HG03442 (cell line): ENCODE results near the gene APOBEC3B.
"Not testable (repeated sequence)": the region's sequence is repeated elsewhere in the genome, so short reads cannot be mapped to it uniquely, and the experiment has no call there.

Experiments used
- ATAC-seq: cut with Tn5 transposase; IDR thresholded peaks from one replicate; pipeline ENCODE4 v1.9.1; 2021; ENCODE audit warnings: mild to moderate bottlenecking, moderate library complexity; ENCODE audit not compliant: unreplicated experiment

APOBEC3B gene

DNA sequence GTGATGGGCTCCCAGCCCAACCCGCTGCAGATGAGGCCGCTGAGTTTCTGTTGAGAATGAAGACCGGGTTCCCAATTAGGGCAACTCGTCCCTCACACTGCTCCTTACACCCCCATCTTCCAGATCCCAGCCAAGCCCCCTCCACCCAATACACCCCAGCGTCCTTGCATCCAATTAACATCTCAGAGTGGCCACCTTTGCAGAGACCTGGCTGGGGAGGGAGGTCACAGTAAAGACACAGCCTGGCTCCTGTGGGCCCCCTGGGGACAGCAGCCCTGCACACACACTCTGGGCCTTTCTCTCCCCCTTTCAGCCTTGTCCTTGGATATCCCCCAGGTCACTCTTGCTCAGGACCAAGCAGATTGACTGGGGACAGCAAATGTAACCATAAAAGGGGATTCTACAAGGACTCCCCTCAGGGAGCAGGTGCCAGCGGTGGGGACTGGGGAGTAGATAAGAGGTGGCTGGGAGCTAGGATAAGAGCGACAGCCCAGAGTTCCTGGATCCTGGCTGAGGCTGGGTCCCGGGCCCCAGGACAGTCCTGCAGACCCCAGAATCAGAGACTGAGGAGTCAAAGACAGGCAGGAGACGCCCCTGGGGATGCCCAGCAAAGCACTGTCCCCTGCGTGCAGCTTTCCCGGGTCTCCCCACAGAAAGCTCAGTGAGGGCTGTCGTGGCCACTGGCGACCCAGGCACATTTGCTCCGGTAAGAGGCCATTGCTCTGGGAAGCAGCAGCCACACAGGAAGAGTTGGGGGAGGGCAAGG lies 16.4 kb upstream of the APOBEC3B start:
- no peak for ATAC-seq

- ATAC-seq: no peak
These were observed 15.8 kb upstream of the APOBEC3B start for GRCh38 chr22:38966380-38966702.

DNA sequence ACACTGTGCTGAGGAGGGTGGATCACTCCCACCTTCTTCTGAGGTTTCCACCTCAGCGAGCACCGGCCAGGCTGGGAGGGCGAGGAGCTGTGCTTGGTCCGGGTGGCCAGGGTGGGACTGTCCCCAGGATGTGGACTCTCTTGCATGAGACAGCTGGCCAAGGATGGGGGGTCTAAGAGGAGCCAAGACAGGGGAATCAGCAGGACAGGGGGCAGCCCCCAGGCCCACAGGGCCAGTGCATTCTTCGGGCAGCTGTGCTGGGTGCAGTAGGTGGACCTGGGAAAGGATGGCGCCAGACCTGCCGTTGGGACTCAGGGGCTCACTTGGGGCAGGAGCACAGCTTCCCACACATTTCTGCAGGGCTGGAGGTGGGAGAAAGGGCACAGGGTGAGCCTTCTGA lies 15.2 kb upstream of the APOBEC3B start:
- ATAC-seq: no peak

DNA sequence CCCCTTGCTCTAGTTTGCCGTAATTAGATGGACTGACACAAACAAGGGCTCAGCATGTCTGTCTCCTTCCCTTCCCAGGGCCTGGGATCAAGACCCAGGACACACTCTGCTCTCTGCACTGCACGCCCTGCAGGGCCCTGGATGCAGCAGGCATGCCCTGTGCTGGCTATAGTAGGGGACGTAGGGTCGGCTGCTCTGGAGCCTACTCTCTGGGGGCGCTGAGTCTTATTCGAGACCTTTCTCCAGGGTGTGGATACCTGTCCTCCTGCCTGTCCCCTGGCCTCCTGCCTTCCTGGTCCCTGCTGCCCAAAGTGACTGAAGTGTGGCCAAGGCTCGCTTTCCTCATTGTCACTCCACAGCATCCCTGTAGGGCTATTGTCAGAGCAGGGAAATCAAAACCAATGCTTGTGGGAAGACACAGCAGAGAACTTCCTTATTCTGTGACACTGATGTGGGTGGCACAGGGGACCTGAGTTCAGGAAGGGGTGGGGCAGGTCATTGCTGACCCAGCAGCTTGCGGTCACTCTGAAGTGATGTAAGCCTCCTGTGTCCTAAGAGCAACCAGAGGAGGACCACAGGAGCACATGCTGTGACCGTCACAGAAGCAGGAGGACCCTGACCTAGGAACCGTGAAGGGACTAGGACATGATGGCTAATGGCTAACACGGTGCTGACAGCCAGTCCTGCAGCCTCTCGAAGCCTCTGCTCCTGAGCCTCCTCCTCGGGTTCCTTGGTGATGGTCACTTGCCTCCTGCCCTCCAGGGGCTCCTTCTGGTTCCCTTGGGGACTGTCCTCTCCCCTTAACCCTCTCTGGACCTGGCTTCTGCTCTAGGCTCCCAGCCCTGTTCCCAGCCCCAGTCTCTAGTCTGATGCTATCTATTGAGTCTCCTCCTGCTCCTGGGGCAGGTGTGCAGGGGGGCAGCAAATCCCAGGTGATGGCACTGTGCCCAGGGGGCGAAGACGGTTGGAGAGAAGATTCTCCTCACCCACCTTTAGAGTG lies 14.4 kb upstream of the APOBEC3B start:
- ATAC-seq: no peak

GRCh38 chr22:38968801-38969200 lies 13.3 kb upstream of the APOBEC3B start:
- ATAC-seq: no peak

DNA sequence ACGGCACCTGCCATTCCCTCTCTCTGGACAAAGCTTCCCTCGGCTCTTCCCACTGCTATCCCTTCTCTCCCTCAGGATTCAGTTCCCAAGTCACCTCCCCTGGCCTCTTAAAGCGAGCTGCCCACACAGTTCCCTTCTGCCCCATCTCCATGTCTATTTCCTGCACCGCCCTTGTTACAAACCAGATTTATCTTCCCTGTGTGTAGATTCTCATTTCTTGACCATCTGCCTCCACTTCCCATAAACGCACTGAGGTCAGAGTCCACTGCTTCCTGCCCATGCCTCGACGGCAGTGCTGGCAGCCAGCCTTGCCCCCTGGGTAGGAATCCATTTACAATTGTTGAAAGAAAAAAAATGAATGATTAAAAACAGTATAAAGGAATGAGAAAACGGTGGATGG lies 11.6 kb upstream of the APOBEC3B start:
- ATAC-seq: no peak

- no peak for ATAC-seq
These were observed 10.9 kb upstream of the APOBEC3B start for GRCh38 chr22:38971202-38971601.

- ATAC-seq: no peak
These were observed 10.4 kb upstream of the APOBEC3B start for GRCh38 chr22:38971791-38972190.

GRCh38 chr22:38972558-38972957 lies 9.6 kb upstream of the APOBEC3B start:
- ATAC-seq: no peak

DNA sequence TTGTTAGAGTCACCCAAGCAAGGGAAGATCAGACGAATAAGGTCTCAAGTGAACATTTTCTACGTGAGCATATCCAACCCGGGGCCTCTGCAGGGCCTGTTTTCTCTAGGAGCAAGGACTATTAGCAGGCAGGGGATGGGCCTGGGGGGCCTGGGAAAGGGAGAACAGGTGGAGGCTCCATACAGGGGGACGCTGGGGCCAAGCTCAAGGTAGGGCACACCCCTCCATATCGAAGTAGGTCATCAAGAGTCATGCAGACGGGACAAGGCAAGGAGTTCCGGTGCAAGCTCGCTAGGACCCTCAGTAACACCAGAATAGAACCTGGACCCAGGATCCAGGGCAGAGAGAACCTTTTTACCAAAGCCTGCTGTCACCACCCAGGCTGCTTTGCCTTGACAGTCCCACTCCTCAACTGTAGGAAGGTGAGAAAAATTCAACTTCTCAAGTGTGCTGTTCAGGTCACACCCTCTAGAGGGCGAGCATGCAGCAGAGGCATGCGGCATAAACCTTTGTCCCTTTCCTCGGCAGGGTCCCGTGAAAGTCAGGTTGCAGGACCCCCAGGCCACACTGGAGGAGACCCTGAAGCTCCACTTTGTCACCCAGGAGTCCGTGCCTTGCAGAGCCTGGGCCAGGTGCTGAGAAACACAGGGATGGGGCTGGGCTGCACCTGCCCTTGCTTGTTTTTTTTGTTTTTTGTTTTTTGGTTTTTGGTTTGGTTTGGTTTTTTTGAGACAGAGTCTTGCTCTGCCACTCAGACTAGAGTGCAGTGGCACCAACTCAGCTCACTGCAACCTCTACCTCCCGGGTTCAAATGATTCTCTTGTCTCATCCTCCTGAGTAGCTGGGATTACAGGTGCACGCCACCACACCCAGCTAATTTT lies 8.6 kb upstream of the APOBEC3B start:
- ATAC-seq: no peak

- no peak for ATAC-seq
These were observed 7.8 kb upstream of the APOBEC3B start for GRCh38 chr22:38974170-38974825.

GRCh38 chr22:38974826-38975175 lies 7.3 kb upstream of the APOBEC3B start:
- no peak for ATAC-seq

- ATAC-seq: not testable (repeated sequence)
These were observed 4.9 kb upstream of the APOBEC3B start for GRCh38 chr22:38977289-38977688.

DNA sequence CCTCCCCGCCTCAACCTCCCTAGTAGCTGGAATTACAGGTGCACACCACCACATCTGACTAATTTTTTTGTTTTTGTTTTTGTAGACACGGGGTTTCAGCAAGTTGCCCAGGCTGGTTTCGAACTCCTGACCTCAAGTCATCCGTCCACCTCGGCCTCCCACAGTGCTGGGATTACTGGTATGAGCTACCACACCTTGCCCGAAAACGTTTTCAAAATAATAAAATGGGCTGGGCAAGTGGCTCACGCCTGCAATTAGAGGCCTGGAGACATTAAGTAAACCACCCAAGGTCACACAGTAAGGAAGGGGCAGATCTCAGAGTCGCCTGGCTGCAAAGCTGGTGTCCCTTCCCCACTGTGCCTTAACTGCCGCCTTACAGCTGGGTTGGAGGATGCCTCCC lies 1.6 kb upstream of the APOBEC3B start:
- ATAC-seq: not testable (repeated sequence)

GRCh38 chr22:38981005-38981991 lies 849 bp upstream of the APOBEC3B start:
- ATAC-seq: no peak

GRCh38 chr22:38984224-38984623 lies 2.1 kb downstream of the APOBEC3B start:
- ATAC-seq: no peak

DNA sequence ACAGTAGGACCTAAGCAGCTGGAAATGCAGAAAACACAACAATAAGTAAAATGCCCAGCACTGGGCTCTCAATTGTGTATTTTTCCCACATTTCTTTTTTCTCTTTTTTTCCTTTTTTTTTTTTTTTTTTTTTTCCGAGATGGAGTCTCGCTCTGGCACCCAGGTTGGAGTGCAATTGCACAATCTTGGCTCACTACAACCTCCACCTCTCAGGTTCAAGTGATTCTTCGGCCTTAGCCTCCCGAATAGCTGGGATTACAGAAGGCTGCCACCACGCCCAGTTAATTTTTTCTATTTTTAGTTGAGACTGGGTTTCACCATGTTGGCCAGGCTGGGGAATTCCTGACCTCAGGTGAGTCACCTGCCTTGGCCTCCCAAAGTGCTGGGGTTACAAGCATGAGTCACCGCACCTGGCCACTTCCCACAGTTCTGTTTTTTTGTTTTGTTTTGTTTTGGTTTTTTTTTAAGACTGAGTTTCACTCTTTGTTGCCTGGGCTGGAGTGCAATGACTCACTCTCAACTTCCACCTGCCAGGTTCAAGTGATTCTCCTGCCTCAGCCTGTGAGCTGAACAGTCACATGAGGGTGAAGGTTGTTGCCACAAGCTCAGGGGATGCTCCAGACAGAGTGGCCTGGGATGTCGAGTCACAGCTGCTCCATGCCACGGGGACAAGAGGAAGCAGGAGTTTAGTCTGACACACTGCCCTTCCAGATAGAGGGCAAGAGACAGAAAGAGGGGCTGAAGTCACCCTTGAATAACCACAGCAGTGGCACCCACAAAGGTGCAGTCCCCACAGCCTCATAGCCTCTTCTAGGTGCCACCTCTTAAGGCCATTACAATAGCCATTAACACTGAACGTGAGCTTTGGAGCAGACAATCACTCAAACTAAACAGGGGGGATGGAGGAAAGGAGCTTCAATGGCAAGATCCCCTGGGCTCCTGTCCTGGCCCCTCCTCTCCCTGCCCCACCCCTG lies 2.9 kb downstream of the APOBEC3B start:
- peak; percentile 64 for ATAC-seq

DNA sequence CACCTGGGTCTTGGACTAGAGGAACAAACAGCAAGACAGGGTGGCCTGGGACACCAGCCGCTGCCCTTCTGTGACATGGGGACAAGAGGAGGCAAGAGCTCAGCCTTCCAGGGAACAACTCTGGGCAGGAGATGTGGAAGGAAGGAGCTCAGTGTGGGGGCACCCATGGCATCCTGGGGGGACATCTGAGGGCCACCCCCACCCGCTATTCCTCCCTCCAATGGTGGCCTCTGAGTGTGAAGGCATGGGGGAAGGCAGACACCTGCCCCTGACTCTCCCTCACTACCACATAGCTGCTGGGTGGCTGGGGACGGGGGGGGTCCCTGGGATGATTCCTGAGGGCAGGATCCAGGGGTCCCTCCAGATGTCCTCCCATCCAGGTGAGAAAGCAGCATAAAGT lies 4.5 kb downstream of the APOBEC3B start:
- no peak for ATAC-seq
